Activated CD8-positive, alpha-beta memory T cell treated with anti-CD3 and anti-CD28 coated beads, Interleukin-2, amount 50 U/mL, for 48 hours (primary cell): Measurements from ENCODE around the gene ANKRD33B.
"Not testable (repeated sequence)": the region's sequence is repeated elsewhere in the genome, so short reads cannot be mapped to it uniquely, and the experiment has no call there.

ENCODE experiments used
- DNase-seq: peaks from one replicate; pipeline ENCODE4 v3.0.0-alpha.2; 2020

The ANKRD33B gene

DNA sequence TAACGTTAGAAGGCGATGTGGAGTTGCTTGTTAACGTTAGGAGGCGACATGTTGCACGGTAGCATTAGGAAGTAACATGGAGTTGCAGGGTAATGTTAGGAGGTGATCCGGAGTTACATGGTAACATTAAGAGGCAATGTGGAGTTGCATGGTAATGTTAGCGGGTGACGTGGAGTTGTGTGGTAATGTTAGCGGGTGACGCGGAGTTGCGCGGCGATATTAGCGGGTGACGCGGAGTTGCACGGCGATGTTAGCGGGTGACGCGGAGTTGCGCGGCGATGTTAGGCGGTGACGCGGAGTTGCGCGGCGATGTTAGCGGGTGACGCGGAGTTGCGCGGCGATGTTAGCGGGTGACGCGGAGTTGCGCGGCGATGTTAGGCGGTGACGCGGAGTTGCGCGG is 74.9 kb downstream of the ANKRD33B start:
- not testable (repeated sequence) for DNase-seq

DNA sequence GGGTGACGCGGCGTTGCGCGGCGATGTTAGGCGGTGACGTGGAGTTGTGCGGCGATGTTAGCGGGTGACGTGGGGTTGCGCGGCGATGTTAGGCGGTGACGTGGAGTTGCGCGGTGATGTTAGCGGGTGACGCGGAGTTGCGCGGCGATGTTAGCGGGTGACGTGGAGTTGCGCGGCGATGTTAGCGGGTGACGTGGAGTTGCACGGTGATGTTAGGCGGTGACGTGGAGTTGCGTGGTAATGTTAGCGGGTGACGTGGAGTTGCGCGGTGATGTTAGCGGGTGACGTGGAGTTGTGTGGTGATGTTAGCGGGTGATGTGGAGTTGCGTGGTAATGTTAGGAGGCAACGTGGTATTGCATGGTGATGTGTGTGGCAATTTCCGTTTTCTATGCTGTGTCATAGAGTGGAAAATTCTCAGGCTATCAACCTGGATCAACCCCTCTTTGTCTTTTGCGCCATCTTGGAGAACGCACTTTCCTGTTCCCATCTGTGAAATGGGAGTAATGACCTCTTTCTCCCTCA is 76.0 kb downstream of the ANKRD33B start:
- DNase-seq = no peak

DNA sequence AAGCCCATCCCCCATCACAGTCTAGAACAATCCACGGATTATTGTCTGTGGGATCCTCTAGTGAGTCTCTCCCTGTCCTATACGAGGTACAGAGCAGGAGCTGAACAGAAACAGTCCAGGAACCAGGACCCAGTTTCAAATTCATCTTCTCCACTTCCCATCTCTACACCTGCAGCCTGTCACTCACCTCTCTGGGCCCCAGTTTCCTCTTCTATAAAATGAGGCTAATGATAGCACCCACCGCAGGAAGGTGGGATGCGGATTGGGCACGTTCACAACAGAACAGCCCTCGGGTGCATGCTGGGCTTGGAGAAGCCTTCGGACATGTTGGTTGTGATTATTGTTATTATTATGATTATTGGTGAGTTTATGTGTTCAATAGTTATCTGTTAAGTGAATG is 78.5 kb downstream of the ANKRD33B start:
- no peak for DNase-seq

DNA sequence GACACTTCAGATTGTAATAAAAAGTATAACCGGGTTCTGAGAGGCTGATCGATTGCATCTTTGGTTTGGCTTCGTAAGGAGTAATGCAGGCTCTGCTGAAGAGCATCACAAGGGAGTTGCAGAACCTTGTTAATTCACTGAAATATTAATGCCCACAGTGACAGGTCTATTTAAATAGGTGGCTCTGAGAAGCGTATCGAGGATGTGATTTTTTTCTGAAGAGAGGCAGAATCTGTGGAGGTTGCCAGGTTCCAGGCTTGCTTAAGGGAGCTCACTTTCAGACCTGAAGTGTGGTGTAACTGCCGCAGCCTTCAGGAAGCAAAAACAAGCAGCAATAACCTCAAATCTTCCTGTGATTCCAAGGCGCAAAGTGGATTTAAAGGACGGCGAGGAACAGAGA is 80.3 kb downstream of the ANKRD33B start:
- DNase-seq = no peak

DNA sequence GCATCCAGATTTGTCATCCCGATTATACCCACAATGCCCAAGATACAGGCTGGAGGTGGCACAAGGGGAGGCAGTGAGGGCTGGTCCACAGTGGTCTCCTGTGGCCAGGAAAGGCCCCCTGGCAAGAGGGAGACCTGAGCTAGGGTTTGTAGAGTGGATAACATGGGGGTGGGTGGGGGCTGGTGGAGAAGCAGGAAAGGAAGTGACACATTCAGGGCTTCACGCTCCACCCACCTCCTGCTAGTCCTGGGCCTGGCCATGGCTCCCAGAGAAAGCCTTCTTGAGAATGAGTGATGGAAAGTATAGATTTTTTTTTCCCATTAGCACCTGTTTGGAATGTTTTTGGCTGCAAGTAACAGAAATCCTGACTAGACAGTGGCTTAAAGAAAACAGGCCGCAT is 81.3 kb downstream of the ANKRD33B start:
- no peak for DNase-seq

DNA sequence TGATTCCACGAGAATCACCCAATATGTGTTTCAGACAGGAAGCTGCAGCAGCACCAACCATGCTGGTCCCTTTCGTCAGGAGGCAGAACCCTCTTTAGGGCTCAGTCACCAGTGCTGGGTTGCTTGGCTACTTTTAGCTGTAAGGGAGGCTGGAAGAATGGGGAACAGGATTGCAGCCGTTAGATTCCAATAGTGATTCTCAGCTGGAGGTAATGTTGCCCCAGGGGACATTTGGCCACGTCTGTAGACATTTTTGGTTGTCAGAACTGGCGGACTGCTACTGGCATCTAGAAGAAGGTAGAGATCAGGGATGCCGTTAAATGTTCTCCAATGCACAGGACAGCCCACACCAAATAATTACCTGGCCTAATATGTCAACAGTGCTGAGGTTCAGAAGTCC is 81.8 kb downstream of the ANKRD33B start:
- DNase-seq = no peak

DNA sequence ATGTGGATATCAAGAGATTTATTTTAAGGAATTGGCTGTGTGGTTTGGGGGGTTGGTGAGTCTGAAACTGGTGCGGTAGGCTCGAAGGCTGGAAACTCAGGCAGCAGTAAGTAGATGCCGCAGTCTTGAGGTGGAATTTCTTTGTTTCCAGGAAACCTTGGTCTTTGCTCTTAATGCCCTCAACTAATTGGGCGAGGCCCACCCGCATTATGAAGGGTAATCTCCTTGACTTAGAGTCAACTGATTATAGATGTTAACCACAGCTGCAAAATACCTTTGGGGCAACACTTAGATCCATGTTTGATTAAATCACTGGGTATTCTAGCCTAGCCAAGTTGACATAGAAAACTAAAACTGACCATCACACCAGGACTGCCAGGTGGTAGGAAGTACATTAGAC is 83.8 kb downstream of the ANKRD33B start:
- DNase-seq = no peak

DNA sequence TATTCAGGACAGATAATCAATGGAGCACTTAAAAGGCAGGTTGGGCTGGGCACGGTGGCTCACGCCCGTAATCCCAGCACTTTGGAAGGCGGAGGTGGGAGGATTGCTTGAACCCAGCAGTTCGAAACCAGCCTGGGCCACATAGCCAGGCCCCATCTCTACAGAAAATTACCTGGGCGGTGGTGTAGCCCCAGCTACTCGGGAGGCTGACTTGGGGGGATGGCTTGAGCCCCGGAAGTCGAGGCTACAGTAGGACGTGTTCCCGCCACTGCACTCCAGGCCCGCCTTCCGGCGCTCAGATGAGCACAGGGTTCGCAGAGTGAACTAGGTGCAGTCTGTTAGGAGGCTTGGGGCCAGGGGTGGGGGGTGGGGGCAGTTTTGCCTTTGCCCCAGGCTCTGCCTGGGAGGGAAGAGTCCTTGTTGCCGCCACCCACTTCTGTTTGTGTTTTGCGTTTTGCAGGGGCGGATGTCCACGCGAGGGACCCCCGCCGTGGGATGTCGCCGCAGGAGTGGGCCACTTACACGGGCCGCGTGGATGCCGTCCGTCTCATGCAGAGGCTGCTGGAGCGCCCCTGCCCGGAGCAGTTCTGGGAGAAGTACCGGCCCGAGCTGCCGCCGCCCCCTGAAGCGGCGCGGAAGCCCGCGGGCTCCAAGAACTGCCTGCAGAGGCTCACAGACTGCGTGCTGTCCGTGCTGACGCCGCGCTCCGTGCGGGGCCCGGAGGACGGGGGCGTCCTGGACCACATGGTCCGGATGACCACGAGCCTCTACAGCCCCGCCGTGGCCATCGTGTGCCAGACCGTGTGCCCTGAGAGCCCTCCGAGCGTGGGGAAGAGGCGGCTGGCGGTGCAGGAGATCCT is 85.2 kb downstream of the ANKRD33B start:
- no peak for DNase-seq

DNA sequence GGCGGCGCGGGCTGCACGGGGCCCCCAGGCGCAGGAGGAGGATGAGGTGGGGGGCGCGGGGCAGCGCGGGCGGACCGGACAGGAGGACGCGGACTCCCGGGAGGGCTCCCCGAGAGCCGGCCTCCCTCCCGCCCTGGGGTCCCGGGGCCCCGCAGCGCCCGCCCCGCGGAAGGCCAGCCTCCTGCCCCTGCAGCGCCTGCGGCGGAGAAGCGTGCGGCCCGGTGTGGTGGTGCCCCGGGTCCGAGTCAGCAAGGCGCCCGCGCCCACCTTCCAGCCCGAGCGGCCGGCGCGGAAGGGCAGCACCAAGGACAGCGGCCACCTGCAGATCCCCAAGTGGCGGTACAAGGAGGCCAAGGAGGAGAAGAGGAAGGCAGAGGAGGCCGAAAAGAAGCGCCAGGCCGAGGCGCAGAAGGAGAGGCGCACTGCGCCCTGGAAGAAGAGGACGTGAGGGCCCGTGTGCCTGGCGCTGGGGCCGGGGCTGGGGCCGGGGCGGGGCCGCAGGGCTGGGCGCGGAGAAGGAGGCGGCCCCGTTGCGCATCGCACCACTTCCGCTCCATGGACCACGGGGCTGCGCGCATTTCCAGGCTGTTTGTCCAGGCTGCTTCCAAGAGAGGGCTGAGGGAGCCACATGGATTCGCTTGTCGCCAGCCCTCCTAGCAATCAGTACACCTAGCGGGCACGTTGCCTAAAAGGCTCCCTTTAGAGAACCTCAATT is 86.0 kb downstream of the ANKRD33B start:
- DNase-seq = no peak

DNA sequence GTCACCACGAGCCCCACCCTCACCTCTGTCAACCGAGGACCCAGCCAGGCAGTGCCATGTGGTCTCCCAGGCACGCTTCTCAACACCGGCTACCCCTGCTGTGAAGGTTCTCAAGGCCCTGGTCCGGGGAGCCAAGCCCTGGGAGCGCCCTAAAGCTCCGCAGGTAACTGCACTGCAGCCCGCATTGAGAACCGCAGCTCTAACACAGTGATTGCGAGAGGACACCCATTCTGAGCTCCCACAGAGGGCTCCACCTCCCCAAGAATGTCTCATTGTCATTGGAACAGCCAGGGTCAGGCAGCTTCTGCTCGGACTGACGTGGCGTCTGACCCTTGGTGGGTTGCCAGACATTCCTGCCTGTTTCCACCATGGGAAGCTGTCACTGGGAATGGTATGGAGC is 88.3 kb downstream of the ANKRD33B start:
- DNase-seq = no peak

DNA sequence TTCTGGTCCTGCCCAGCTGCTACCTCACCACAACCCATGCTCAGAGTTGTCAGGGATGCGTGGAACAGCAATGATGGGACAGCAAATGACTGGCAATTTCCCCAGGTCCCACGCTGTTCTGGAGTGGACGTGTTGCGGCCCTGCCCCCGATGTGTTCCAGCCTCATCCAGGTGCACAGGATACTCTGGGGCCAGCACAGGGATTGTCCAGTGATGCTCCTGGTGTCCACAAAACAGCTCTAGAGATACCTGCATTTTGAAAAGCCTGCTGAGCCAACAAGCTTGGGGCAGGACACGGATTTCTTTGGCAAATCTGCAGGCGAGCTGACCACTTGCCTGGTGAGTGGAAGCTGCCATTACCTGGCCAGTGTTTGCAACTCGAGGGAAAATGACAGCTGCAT is 88.7 kb downstream of the ANKRD33B start:
- DNase-seq = no peak

DNA sequence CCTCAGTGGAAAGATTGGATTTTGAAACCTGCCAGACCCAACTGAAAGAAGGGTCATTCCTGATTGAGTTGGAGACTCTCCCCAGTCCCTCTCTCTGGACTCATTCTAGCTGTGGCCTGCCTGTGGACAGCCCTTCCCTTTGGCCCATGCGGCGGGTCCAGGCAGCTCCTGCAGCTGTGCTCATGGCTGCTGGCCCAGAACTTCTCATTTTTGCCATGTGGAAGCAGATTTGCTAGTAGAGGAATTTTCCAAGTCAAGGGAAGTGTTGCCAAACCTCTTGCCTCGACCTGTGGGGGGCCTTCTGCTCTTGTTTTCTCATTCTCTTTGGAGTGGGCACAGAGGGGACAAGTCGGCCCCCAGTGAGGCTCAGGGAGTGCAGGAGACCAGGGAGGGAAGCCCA is 89.2 kb downstream of the ANKRD33B start:
- no peak for DNase-seq

DNA sequence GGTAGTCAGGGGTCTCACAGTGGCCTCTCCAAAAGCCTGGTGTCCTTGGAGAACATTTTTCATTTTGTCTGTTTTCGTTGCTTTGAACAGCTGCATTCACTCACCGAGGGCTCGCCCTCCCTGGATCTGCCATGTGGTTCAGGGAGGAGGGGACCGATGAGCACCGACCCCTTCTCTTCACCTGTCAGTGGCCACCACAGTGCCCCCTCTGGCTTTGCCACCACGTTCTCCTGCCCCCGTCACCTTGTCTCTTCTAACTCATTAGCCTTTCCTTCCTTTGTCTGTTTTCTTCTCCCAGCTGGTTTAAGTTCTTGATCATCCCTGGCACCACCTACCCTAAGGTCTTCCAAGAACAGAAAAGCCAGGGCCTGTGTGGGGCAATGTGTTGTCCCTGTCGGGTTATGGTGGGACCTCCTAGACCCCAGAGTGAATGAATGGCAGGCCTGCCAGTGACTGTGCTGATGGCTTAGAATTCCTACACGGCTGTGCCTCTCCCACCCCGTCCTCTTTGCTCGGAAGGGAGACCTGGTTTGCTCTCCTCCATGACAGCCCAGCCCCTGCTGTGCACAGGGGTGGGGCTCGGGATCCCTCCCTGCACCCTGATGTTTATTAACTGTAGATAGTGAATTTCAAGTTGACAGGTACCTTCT is 90.0 kb downstream of the ANKRD33B start:
- DNase-seq = no peak

DNA sequence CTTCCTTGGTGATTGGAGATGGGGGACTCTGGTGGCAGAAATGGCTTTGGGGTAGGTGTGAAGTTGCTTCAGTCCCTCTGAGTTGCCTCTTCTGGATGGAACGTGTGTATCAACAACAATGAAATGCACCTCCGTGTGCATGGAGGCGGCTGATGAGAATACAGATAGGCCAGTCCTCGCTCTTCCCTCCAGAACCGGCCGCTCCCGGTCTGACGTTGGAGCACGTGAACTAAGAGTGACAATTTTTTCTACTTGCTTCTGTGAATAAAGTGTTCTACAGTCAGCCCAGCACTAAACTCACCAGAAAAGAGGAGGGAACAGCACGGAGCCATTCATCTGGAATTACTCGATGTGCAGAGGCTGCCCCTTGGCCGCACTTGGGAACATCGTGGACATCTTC is 90.7 kb downstream of the ANKRD33B start:
- DNase-seq = no peak

DNA sequence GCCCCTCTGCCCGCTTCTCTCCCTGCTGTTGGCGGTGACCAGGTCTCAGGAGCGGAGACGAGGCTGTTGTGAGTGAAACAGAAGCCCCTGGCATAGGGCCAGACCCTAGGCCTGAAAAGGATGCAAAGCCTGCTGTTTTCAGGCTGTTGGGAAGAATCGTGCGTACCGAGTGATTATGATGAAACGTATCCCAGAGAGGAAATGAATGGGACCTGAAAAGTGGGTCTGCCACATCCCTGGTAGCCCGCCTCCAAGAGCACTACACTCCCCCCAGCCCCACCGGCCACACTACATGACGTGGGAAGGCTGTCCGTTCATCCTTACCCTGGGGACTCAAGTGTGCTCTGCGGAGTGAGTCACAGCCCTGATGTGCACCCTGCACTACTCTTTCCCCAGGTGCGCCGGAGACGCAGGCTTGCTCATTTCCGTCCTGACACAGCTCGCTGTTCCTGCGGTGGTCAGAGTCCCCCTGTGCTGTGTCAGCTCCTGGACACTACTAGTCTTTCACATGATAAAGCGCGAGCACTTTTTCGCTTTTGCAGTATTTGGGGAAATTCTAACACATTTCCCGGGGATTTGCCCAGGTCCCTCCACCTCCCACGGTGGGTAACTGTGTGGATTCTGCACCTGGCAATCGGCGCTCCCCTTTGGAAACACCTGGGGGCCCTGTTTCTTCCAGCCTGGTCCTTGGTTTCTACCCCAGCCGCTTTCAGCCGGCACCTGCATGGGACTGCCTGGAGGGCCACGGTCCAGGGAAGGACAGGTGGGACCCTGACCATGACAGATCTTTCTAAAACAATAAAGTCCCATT is 91.5 kb downstream of the ANKRD33B start:
- DNase-seq = no peak

DNA sequence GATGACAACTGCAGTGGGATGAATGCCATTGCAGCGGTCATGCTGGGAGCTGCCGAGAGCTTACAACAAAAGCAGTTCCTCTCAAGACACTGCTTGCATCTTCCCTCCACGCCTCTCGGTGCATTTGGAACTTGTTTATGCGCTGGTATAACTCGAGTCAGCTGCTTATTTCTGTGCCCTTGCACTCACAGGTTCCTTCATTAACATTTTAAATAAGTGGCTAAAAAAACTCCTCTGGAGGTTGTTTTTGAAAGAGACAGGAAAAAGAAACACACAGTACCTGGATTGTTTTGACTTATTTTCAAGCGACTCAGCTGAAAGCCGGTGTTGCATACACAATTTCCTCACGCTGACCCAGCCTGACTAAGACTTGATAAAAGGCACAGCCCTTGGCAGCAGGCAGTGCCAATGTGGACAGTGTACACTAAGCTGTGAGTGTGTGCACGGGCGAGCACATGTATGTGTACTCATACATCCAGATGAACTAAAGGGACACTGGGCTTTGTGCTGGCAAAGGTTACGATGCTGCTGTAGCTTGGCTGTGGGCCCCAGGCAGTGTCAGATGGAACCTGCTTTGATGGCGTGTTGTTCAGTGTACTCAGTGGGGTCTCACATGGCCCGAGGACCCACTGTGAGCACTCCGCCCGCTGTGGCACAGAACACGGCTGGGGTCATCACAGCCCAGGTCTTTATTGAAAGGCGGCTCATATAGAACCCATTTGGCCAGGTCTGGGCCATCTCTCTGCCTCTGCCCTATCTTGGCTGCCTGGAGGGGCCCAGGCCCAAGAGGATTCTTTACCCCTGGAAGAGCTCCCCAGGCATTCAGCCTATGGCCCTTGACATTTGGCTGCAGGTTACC is 92.3 kb downstream of the ANKRD33B start:
- no peak for DNase-seq

DNA sequence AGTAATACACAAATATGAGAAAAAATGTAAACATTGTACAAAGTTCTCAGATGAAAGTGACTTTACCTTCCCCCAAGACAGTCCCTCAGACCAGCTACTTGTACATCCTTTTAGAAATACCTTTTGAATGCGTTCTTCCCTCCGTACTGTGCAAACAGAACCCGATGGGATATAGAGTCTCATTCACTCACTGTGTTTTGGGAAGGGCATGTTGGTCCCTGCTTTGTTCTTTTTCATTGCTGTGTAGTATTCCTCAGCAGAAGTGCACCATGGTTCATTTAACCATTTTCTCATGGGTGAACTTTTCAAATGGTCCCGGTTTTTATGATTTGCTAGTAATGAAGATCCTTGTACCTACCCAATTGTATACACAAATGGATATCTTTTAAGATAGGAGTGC is 94.4 kb downstream of the ANKRD33B start:
- no peak for DNase-seq

DNA sequence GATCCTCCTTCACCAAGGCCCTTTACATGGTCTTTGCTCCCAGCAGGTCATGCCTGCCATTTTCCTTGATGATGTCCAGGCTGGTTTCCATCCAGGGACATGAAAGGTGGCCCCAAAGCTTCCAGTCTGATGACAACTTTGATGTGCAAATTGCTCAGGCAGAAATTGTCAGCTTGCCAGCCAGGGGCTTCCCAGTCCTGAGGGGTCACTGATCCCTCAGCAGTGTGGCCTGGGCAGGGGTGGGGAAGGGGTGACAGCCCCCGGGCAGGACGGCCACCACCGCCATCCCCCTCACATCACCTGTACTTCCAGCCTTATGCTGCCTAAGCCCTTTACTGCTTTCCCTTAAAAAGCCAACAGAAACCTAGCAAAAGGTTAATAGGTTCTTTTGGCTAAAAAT is 96.3 kb downstream of the ANKRD33B start:
- DNase-seq = no peak

DNA sequence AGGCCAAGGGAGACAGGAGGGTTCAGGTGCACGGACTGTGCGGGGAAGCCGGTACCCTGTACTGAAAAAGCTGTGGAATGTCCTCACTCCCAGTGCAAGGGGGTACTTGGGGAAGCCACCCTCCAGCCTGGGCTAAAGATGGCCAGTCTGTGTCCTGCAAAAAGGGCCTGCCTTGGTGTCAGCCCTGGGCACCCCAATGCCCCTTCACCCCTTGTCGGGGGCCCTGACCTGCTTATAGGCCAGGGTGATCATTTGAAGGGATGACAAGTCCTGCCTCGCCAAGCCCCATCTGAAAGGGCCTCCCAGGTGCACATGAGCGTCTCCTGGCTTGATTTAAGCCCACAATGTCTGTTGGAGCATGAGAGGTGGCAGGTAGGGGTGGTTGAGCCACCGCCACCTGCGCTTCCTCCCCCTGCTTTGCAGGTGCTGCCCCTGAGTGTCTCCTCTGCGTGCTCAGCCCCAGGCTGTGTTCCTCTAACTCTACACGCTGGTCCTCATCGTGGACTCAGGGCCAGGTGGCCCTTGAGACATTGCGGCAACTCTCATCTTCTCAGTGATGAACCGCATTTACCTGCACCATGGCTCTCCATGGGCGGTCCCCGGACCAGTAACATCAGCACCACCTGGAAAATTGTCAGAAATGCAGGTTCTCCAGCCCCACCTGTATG is 97.0 kb downstream of the ANKRD33B start:
- no peak for DNase-seq

DNA sequence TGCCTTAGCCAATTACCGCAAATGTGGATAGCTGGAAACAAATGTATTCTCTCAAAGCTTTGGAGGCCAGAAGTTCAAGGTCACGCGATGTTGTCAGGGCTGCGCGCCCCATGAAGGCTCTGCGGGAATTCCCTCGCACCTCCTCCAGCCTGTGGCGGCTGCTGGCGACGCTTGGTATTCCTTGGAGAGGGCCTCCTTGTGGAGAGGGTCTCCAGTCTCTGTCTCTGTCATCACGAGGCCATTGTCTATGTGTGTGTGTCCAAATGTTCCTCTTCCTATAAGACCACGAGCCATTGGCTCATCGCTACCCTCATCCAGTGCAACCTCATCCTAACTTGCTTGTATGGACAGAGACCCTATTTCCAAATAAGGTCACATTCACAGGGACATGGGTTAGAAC is 97.5 kb downstream of the ANKRD33B start:
- no peak for DNase-seq

DNA sequence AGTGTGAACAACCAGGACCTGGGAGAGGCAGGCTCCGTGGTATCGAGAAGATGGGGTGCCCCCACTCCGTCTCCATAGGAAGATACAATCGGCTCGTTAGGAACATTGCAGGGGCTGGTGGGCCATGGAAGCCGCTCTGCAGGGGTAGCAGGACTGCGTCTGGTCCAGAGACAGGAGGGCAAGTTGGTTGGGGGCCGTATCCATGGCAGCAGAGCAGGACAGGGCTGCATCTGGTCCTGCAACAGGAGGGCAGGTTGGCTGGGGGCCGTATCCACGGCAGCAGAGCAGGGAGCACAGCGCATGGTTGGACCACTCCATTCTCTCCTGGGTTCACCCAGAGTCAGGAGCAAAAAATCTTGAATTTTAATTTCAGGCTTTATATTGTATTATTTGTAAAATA is 98.2 kb downstream of the ANKRD33B start:
- DNase-seq = no peak
